Measurements from ENCODE around the gene NAV2. TPM values are rescaled to one million over a fixed set of nuclear protein-coding genes. Genes with fewer than 3 reads are reported as not detected.
"Not testable (repeated sequence)": the region's sequence is repeated elsewhere in the genome, so short reads cannot be mapped to it uniquely, and the experiment has no call there.

NAV2 gene
- total and polyA plus RNA-seq, 4 donors = 5.0 to 250 (median 51.4) TPM

GRCh38 chr11:20128528-20128825, 415.8 kb downstream of the NAV2 start:
- not testable (repeated sequence) for H3K36me3 ChIP-seq (ENCODE audit: control insufficient read depth in 1 of 2, insufficient read depth in 2 of 2, low read length in 1 of 2); H3K4me1 ChIP-seq (ENCODE audit: control insufficient read depth in 1 of 2, insufficient read depth in 2 of 2, low read length in 2 of 2); H3K9me3 ChIP-seq (ENCODE audit: control insufficient read depth, low read length); DNase-seq; H3K27ac ChIP-seq (ENCODE audit: low read depth in 1 of 2, low read length in 2 of 2); ATAC-seq (ENCODE audit: low FRiP score); H3K27me3 ChIP-seq (ENCODE audit: control insufficient read depth in 1 of 2, insufficient read depth in 2 of 2, low read length in 1 of 2); H3K4me3 ChIP-seq (ENCODE audit: low read length in 2 of 2)
- intact Hi-C loops (cut with DNase I) = loop anchor here in 1 of 2 donors (5.0 kb wide), 2 partner anchors 181 to 571 kb away; no protein-coding TSS in a partner anchor
- 84 to 87% methylated on average over 7 of the region's 7 CpGs for WGBS, 2 donors

GRCh38 chr11:20129665-20130064, 417.0 kb downstream of the NAV2 start:
- 60 to 65% methylated on average over 4 of the region's 4 CpGs for WGBS, 2 donors
- Histone ChIP-seq H3K27ac (ENCODE audit: low read depth in 1 of 2, low read length in 2 of 2) (no peak overlapping the region), H3K9me3 (ENCODE audit: control insufficient read depth, low read length) (no peaks in the 10 kb centered on the region), H3K36me3 (ENCODE audit: control insufficient read depth in 1 of 2, insufficient read depth in 2 of 2, low read length in 1 of 2) (no peaks in the 10 kb centered on the region), H3K4me1 (ENCODE audit: control insufficient read depth in 1 of 2, insufficient read depth in 2 of 2, low read length in 2 of 2) (no peaks in the 10 kb centered on the region), H3K4me3 (ENCODE audit: low read length in 2 of 2) (no peak overlapping the region), H3K27me3 (ENCODE audit: control insufficient read depth in 1 of 2, insufficient read depth in 2 of 2, low read length in 1 of 2) (no peaks in the 10 kb centered on the region)
- DNase-seq = no peak
- intact Hi-C loops (cut with DNase I) = loop anchor here (2.0 to 5.0 kb wide), 6 partner anchors 182 to 572 kb away; no protein-coding TSS in a partner anchor
- no peak for ATAC-seq (ENCODE audit: low FRiP score)

- Histone ChIP-seq H3K27ac (ENCODE audit: low read depth in 1 of 2, low read length in 2 of 2) (no peak overlapping the region), H3K36me3 (ENCODE audit: control insufficient read depth in 1 of 2, insufficient read depth in 2 of 2, low read length in 1 of 2) (no peaks in the 10 kb centered on the region), H3K4me1 (ENCODE audit: control insufficient read depth in 1 of 2, insufficient read depth in 2 of 2, low read length in 2 of 2) (no peaks in the 10 kb centered on the region), H3K9me3 (ENCODE audit: control insufficient read depth, low read length) (no peaks in the 10 kb centered on the region), H3K4me3 (ENCODE audit: low read length in 2 of 2) (peak overlapping the region in 1 of 2 donors; percentile 21), H3K27me3 (ENCODE audit: control insufficient read depth in 1 of 2, insufficient read depth in 2 of 2, low read length in 1 of 2) (no peaks in the 10 kb centered on the region)
- peak; percentile 75 for ATAC-seq (ENCODE audit: low FRiP score)
- DNase-seq = peak; percentile 67 to 84
- 6 to 10% methylated on average over 51 of the region's 51 CpGs for WGBS, 2 donors
- intact Hi-C loops (cut with DNase I) = loop anchor here (1.0 to 5.0 kb wide), 5 partner anchors 181 to 571 kb away; no protein-coding TSS in a partner anchor
Observed at GRCh38 chr11:20131788-20132666, 419.4 kb downstream of the NAV2 start.

GRCh38 chr11:20132667-20133039, 420.0 kb downstream of the NAV2 start:
- 42 to 44% methylated on average over 8 of the region's 8 CpGs for WGBS, 2 donors
- H3K9me3 ChIP-seq (ENCODE audit: control insufficient read depth, low read length) = no peaks in the 10 kb centered on the region
- no peaks in the 10 kb centered on the region for H3K4me1 ChIP-seq (ENCODE audit: control insufficient read depth in 1 of 2, insufficient read depth in 2 of 2, low read length in 2 of 2)
- intact Hi-C loops (cut with DNase I) = loop anchor here (1.0 to 5.0 kb wide), 4 partner anchors 181 to 225 kb away; no protein-coding TSS in a partner anchor
- ATAC-seq (ENCODE audit: low FRiP score) (no peak), DNase-seq (no peak)
- no peak overlapping the region for H3K4me3 ChIP-seq (ENCODE audit: low read length in 2 of 2)
- H3K27ac ChIP-seq (ENCODE audit: low read depth in 1 of 2, low read length in 2 of 2) = no peak overlapping the region
- H3K36me3 ChIP-seq (ENCODE audit: control insufficient read depth in 1 of 2, insufficient read depth in 2 of 2, low read length in 1 of 2) = no peaks in the 10 kb centered on the region
- H3K27me3 ChIP-seq (ENCODE audit: control insufficient read depth in 1 of 2, insufficient read depth in 2 of 2, low read length in 1 of 2) = no peaks in the 10 kb centered on the region

- WGBS, 2 donors = 88 to 95% methylated on average over 5 of the region's 5 CpGs
- Histone ChIP-seq H3K27me3 (ENCODE audit: control insufficient read depth in 1 of 2, insufficient read depth in 2 of 2, low read length in 1 of 2) (no peaks in the 10 kb centered on the region), H3K4me3 (ENCODE audit: low read length in 2 of 2) (no peak overlapping the region), H3K4me1 (ENCODE audit: control insufficient read depth in 1 of 2, insufficient read depth in 2 of 2, low read length in 2 of 2) (no peaks in the 10 kb centered on the region), H3K27ac (ENCODE audit: low read depth in 1 of 2, low read length in 2 of 2) (no peak overlapping the region), H3K36me3 (ENCODE audit: control insufficient read depth in 1 of 2, insufficient read depth in 2 of 2, low read length in 1 of 2) (no peaks in the 10 kb centered on the region), H3K9me3 (ENCODE audit: control insufficient read depth, low read length) (no peaks in the 10 kb centered on the region)
- DNase-seq = no peak
- no peak for ATAC-seq (ENCODE audit: low FRiP score)
- intact Hi-C loops (cut with DNase I) = loop anchor here (5.0 kb wide), 3 partner anchors 217 to 228 kb away; no protein-coding TSS in a partner anchor
Observed at GRCh38 chr11:20134991-20135736, 422.5 kb downstream of the NAV2 start.

GRCh38 chr11:20137637-20138036, 425.0 kb downstream of the NAV2 start:
- Histone ChIP-seq H3K27ac (ENCODE audit: low read depth in 1 of 2, low read length in 2 of 2) (no peak overlapping the region), H3K36me3 (ENCODE audit: control insufficient read depth in 1 of 2, insufficient read depth in 2 of 2, low read length in 1 of 2) (no peaks in the 10 kb centered on the region), H3K9me3 (ENCODE audit: control insufficient read depth, low read length) (no peaks in the 10 kb centered on the region), H3K27me3 (ENCODE audit: control insufficient read depth in 1 of 2, insufficient read depth in 2 of 2, low read length in 1 of 2) (no peaks in the 10 kb centered on the region), H3K4me1 (ENCODE audit: control insufficient read depth in 1 of 2, insufficient read depth in 2 of 2, low read length in 2 of 2) (no peaks in the 10 kb centered on the region), H3K4me3 (ENCODE audit: low read length in 2 of 2) (no peak overlapping the region)
- intact Hi-C loops (cut with DNase I) = no loop called here
- ATAC-seq (ENCODE audit: low FRiP score) = no peak
- no peak for DNase-seq

GRCh38 chr11:20138707-20139106, 426.1 kb downstream of the NAV2 start:
- intact Hi-C loops (cut with DNase I) = no loop called here
- H3K4me3 ChIP-seq (ENCODE audit: low read length in 2 of 2) = no peak overlapping the region
- WGBS, 2 donors = 87 to 88% methylated on average over 4 of the region's 4 CpGs

GRCh38 chr11:20154381-20154780, 441.7 kb downstream of the NAV2 start:
- no peaks in the 10 kb centered on the region for H3K4me1 ChIP-seq (ENCODE audit: control insufficient read depth in 1 of 2, insufficient read depth in 2 of 2, low read length in 2 of 2)
- no peak overlapping the region for H3K27ac ChIP-seq (ENCODE audit: low read depth in 1 of 2, low read length in 2 of 2)
- intact Hi-C loops (cut with DNase I) = no loop called here
- no peaks in the 10 kb centered on the region for H3K9me3 ChIP-seq (ENCODE audit: control insufficient read depth, low read length)
- H3K36me3 ChIP-seq (ENCODE audit: control insufficient read depth in 1 of 2, insufficient read depth in 2 of 2, low read length in 1 of 2) = no peaks in the 10 kb centered on the region
- ATAC-seq (ENCODE audit: low FRiP score) = no peak
- no peak for DNase-seq
- H3K4me3 ChIP-seq (ENCODE audit: low read length in 2 of 2) = no peak overlapping the region
- no peaks in the 10 kb centered on the region for H3K27me3 ChIP-seq (ENCODE audit: control insufficient read depth in 1 of 2, insufficient read depth in 2 of 2, low read length in 1 of 2)
- WGBS, 2 donors = 96 to 97% methylated on average over 1 of the region's 1 CpG

More at GRCh38 chr11:20138707-20139106, 426.1 kb downstream of the NAV2 start:
- DNase-seq (no peak), ATAC-seq (ENCODE audit: low FRiP score) (no peak)
- Histone ChIP-seq H3K4me1 (ENCODE audit: control insufficient read depth in 1 of 2, insufficient read depth in 2 of 2, low read length in 2 of 2) (no peaks in the 10 kb centered on the region), H3K9me3 (ENCODE audit: control insufficient read depth, low read length) (no peaks in the 10 kb centered on the region), H3K36me3 (ENCODE audit: control insufficient read depth in 1 of 2, insufficient read depth in 2 of 2, low read length in 1 of 2) (no peaks in the 10 kb centered on the region), H3K27ac (ENCODE audit: low read depth in 1 of 2, low read length in 2 of 2) (no peak overlapping the region), H3K27me3 (ENCODE audit: control insufficient read depth in 1 of 2, insufficient read depth in 2 of 2, low read length in 1 of 2) (no peaks in the 10 kb centered on the region)
